ENCODE results near the gene LRIG3.

Gene LRIG3

GRCh38 chr12:58920961-58921861 is 907 bp upstream of the LRIG3 start:
- H3K4me3 ChIP-seq (replicated peaks; ENCODE audit: insufficient read depth, low read length): no peak overlapping the region
- no peak overlapping the region for H3K27ac ChIP-seq (replicated peaks)
- TF ChIP-seq REST (IDR thresholded peaks at IDR 0.05; ENCODE audit: insufficient replicate concordance, low read depth) (no peak), POLR2AphosphoS5 (IDR thresholded peaks at IDR 0.05; ENCODE audit: low read depth) (no peak), GABPA (IDR thresholded peaks at IDR 0.05; ENCODE audit: low read depth) (no peak)
- DNase-seq (ENCODE audit: low read depth in 1 of 2, low spot score in 1 of 2): no peak
- H3K27me3 ChIP-seq (ENCODE audit: insufficient read depth, poor library complexity, severe bottlenecking): peaks cover 35% of the 10 kb centered on the region

- Histone ChIP-seq H3K27ac (replicated peaks) (no peak overlapping the region), H3K4me3 (replicated peaks; ENCODE audit: insufficient read depth, low read length) (no peak overlapping the region), H3K27me3 (ENCODE audit: insufficient read depth, poor library complexity, severe bottlenecking) (peaks cover 35% of the 10 kb centered on the region)
- DNase-seq (ENCODE audit: low read depth in 1 of 2, low spot score in 1 of 2): no peak
- TF ChIP-seq CTCF (IDR thresholded peaks at IDR 0.05; ENCODE audit: insufficient read depth, low read length) (no peak), REST (IDR thresholded peaks at IDR 0.05; ENCODE audit: insufficient replicate concordance, low read depth) (no peak), GABPA (IDR thresholded peaks at IDR 0.05; ENCODE audit: low read depth) (no peak), POLR2AphosphoS5 (IDR thresholded peaks at IDR 0.05; ENCODE audit: low read depth) (no peak), SPI1 (IDR thresholded peaks at IDR 0.05; ENCODE audit: borderline replicate concordance, low read depth) (no peak)
Measured at GRCh38 chr12:58919231-58920101, 838 bp downstream of the LRIG3 start.

- Histone ChIP-seq H3K4me3 (replicated peaks; ENCODE audit: insufficient read depth, low read length) (no peak overlapping the region), H3K27me3 (ENCODE audit: insufficient read depth, poor library complexity, severe bottlenecking) (peaks cover 35% of the 10 kb centered on the region), H3K27ac (replicated peaks) (no peak overlapping the region)
- DNase-seq (ENCODE audit: low read depth in 1 of 2, low spot score in 1 of 2): no peak
- no peak for TF ChIP-seq REST (IDR thresholded peaks at IDR 0.05; ENCODE audit: insufficient replicate concordance, low read depth)
- no peak for TF ChIP-seq SPI1 (IDR thresholded peaks at IDR 0.05; ENCODE audit: borderline replicate concordance, low read depth)
- TF ChIP-seq POLR2AphosphoS5 (IDR thresholded peaks at IDR 0.05; ENCODE audit: low read depth): no peak
- TF ChIP-seq CTCF (IDR thresholded peaks at IDR 0.05; ENCODE audit: insufficient read depth, low read length): no peak
- TF ChIP-seq GABPA (IDR thresholded peaks at IDR 0.05; ENCODE audit: low read depth): no peak
Measured at GRCh38 chr12:58918469-58918844, 1.8 kb downstream of the LRIG3 start.
